HG03280 (cell line): ENCODE measurements around the gene PTPRE.

ENCODE experiments used
- ATAC-seq: cut with Tn5 transposase; IDR thresholded peaks from one replicate; pipeline ENCODE4 v1.9.1; 2021; ENCODE audit warnings: mild to moderate bottlenecking, moderate library complexity; ENCODE audit not compliant: unreplicated experiment

The PTPRE gene, protein sequence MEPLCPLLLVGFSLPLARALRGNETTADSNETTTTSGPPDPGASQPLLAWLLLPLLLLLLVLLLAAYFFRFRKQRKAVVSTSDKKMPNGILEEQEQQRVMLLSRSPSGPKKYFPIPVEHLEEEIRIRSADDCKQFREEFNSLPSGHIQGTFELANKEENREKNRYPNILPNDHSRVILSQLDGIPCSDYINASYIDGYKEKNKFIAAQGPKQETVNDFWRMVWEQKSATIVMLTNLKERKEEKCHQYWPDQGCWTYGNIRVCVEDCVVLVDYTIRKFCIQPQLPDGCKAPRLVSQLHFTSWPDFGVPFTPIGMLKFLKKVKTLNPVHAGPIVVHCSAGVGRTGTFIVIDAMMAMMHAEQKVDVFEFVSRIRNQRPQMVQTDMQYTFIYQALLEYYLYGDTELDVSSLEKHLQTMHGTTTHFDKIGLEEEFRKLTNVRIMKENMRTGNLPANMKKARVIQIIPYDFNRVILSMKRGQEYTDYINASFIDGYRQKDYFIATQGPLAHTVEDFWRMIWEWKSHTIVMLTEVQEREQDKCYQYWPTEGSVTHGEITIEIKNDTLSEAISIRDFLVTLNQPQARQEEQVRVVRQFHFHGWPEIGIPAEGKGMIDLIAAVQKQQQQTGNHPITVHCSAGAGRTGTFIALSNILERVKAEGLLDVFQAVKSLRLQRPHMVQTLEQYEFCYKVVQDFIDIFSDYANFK

GRCh38 chr10:127906548-127907377 lies at the start of gene PTPRE:
PTPRE (plus strand) TSS chr10:127907103; CDS start chr10:128040882, 133,779 bp downstream.
- peak; percentile 91 for ATAC-seq

DNA sequence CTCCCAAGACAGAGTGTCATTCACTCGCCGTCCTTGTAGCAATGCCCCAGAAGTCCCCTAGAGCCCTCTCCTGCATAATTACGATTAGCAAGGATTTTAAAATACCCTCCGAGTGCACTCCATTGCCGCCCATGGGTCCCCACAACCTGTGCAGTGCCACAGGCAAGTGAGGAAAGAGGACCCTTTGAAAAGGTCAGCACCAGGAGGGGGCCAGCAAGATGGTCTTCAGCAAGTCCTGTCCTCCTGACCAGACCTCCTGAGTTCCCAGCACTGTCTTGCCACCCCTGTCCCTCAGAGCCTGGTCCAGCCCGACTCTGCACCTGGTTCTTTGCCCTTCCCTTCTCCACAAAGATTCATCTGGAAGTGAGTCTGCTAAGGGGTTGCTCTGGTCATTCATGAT lies 46.3 kb upstream of the PTPRE start:
- ATAC-seq, result no peak

GRCh38 chr10:127863231-127863825 lies 43.6 kb upstream of the PTPRE start:
- no peak for ATAC-seq

DNA sequence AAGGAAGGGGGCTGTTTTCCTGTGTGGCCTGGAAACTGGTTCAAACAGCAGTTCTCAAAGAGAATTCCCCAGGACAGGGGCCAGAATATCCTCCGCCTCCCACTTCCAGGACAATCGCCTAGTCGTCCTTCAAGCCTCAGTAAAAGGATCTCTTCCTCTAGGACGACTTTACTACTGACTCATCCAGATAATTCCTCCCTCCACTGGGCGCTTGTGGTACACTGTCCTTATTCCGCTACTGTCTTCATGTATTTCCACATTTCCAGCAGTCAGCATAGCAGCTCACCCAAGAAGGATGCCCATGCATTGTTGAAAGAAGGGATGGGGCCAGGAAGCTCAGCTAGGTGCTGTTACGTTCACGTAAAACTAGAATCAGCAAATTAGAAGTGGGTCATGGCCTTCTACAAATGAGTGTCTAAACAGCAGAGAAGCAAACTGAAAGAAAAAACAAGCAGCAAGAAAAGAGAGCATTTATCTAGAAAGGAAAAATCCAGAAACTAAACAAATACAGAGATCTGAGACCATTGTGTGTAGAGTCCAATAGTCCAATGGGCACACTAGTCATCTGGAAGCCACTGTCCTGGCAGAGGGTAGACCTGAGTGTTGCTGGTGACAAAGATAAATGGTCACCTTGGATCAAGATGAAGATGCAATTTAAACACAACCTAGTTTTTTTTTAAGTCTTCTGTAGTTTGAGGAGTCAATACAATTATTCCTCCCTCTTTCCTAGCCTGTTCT lies 40.5 kb upstream of the PTPRE start:
- no peak for ATAC-seq

DNA sequence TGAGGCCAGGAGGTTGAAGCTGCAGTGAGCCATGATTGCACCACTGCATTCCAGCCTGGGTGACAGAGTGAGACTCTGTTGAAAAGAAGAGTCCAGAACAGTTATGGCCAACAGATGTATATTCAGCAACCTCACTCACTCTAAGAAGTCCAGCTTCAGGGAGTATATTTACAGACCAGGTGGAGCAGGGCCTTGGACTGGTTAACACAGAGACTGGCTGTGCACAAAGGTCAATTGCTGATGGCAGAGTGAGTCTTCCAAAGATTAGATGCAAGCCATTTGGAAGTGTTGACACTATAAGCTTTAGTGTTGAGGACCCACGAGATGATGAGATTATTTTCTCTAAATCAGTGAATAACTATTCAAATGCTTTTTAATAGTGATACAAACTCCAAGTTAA lies 39.1 kb upstream of the PTPRE start:
- ATAC-seq, result no peak

GRCh38 chr10:127869329-127869728 lies 37.6 kb upstream of the PTPRE start:
- no peak for ATAC-seq

GRCh38 chr10:127871631-127872010 lies 35.3 kb upstream of the PTPRE start:
- ATAC-seq, result no peak

DNA sequence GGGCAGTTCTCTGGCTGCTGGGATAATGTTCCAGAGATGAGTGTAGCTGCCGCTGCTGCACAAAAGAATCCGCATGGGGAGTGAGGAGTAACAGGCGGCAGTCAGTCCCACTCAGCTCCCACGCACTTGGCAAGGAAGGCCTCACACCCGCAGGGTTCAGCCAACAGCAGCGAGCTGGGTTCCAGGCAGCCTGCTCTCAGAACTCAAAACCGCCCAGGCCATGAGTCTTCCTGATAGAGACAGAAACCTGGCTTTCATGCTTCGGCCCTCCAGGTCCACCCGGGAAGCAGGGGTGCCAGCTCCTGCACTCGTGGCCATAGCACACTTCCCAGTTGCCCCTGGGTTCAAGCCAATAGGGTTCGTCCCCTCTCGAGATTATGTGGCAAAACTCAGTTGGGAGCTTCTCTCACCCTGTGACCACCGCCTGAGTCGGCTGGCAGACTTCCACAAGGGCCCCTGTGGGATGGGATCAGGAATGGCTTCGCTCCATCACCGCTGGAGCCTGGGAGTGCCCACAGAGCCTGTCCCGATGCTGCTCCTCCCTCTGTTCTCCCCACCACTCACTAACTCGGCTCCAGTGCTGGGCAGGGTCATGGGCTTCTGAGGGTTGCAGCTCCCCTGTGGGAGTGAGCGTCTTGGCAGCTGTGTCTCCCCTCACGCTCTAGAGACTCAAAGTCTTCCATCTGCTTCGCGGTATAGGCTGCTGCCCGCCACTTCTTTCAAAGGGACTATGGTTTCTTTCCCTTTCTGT lies 34.7 kb upstream of the PTPRE start:
- no peak for ATAC-seq

DNA sequence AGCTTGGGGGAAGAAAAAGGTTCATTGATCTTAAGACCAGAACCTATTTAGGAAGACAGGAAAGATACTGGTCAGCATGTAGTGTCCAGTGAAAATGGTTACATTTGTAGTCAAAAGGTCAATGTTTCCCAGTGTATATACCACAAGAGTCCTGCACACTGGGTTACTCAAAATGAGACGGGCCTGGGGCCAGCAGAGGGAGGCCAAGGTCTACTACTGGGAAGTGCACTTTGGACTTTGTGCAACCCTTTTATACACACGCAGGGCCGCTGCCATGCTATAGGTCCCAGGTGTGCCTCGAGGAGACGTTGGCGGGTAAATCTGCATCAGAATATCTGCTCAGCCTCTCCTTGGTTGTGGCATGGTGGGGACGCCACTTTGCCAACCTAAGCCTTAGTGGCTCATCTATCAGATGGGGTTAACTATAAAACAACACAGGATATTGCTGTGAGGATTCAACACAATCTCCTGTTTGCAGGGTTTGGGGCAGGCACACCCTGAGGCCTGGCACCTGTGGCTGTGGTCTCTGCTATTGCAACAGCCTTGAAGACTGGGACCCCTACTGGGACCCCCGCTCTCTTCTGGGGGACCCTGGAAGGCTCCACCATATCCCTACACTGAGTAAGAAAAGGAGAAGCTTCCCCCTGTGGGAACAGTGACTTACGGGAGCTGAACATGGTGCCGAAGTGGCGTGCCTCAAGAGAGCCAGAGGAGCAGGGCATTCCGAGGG lies 33.9 kb upstream of the PTPRE start:
- no peak for ATAC-seq

DNA sequence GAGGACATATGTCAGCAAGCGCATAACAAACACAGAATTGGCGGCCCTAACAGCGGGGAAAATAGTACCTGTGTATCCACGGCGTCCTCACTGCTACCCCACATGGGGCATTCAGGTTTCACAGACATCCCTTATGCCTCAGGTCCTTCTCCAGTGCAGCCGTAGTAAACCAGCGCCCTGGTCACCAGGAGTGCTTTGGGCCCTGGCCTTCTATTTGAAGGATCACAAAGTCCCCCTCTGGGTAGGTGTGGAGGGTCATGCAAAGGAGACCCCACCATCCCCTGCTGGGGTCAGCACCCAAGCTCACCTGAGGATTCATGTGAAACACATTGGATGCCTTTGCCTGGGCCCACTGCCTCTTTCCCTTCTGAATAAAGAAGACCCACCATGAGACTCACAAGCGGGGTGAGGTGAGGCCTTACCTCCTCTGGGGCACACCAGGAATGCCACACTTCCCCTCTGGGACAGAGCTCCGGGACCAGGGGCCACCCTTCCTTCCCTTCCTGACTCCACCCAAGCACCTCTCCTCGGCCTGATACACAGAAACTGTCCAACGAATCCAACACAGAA lies 32.9 kb upstream of the PTPRE start:
- ATAC-seq, result no peak

- no peak for ATAC-seq
Measured at GRCh38 chr10:127874671-127875448, 32.0 kb upstream of the PTPRE start.

DNA sequence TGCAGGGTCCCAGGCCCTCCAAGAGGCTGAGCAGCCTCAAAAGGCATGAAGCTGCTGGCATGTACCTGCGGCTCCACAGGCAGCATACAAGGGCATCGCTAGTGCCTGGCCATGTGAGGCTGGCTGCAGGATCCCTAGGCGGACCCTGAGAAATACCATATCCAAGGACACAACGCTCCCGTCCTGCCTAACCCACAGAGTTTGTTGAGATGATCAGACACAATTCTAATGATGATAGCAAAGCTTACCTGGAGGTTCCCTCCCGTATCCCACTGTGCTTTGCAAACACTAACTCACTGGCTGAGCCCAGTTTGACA lies 31.5 kb upstream of the PTPRE start:
- ATAC-seq, result no peak

DNA sequence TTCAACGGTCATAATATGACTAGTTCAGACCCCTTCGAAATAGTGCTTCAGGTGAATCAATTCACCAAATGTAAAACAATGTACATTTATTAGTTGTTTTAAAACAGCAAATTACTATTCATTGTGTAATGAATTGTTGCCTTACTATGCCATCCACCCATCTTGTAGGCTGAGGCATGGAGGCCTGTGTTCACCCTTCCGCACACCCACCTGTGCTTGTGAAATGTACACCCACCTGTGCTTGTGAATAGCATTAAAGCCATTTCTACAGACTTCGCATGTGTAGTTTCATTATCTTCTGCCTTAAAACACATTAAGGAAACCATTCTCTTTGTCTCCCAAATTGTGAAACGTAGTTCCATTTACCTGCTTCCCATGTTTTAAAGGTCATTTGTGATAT lies 31.0 kb upstream of the PTPRE start:
- ATAC-seq, result no peak

- ATAC-seq, result no peak
Measured at GRCh38 chr10:127877116-127877515, 29.8 kb upstream of the PTPRE start.

DNA sequence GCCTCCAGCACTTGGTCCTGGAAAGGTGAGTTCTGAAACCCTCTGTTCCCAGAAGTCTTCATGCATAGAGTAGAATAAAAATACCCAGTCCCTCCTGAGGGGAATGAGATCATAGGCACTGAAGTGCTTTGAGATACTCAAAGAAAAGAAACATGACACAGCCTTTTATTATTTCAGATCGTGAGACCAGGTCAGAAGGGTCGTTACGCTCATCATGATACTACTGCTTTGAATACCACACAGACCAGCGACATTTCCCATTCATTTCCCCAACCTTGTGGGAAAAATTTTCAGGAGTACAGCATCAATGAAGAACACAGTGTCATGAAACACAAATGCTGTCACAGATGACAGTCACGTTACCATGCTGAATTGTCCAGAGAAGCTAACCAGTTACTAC lies 29.2 kb upstream of the PTPRE start:
- no peak for ATAC-seq

GRCh38 chr10:127878475-127879055 lies 28.3 kb upstream of the PTPRE start:
- no peak for ATAC-seq

DNA sequence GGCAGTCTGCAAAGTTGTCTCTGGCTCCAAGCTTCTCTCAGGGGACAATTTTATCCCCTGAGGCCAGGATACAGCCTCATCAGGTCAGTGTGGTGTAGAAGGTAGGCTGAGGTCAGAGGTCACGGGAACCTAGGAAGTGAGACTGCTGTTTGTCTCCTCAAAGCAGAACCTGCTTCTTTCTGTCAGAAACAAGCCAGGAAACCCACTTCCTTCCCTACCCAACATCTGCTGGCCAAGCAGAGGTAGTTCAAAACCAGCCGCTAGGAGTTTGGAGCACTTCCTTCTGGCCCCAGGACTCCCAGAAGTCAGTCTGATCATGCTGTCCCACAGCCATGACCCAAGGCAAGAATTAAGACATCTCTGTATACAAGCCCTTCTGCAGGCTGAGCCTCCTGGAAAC lies 26.3 kb upstream of the PTPRE start:
- no peak for ATAC-seq

GRCh38 chr10:127881262-127881661 lies 25.6 kb upstream of the PTPRE start:
- ATAC-seq, result no peak
